ENCODE results near the gene SPECC1.

Gene SPECC1

GRCh38 chr17:20267459-20267842 lies 258.3 kb downstream of the SPECC1 start:
- no peak overlapping the region for H3K27ac ChIP-seq
- no peak for TF ChIP-seq CTCF (conservative IDR thresholded peaks at IDR 0.05)

- no peak for TF ChIP-seq CTCF (conservative IDR thresholded peaks at IDR 0.05)
- no peak overlapping the region for H3K27ac ChIP-seq
Measured at GRCh38 chr17:20270369-20270768, 261.2 kb downstream of the SPECC1 start.

- no peak for TF ChIP-seq CTCF (conservative IDR thresholded peaks at IDR 0.05)
- H3K27ac ChIP-seq, result no peak overlapping the region
Measured at GRCh38 chr17:20271011-20271610, 262.0 kb downstream of the SPECC1 start.

GRCh38 chr17:20273741-20274500 lies 264.8 kb downstream of the SPECC1 start:
- no peak for TF ChIP-seq CTCF (conservative IDR thresholded peaks at IDR 0.05)
- H3K27ac ChIP-seq, result no peak overlapping the region

GRCh38 chr17:20275653-20276052 lies 266.5 kb downstream of the SPECC1 start:
- H3K27ac ChIP-seq, result no peak overlapping the region
- no peak for TF ChIP-seq CTCF (conservative IDR thresholded peaks at IDR 0.05)

- no peak overlapping the region for H3K27ac ChIP-seq
- no peak for TF ChIP-seq CTCF (conservative IDR thresholded peaks at IDR 0.05)
Measured at GRCh38 chr17:20276421-20276820, 267.3 kb downstream of the SPECC1 start.

GRCh38 chr17:20278805-20279204 lies 269.6 kb downstream of the SPECC1 start:
- no peak overlapping the region for H3K27ac ChIP-seq
- TF ChIP-seq CTCF (conservative IDR thresholded peaks at IDR 0.05), result no peak

Measured in VCaP (cell line).